Peyer's patch (tissue), 4 donors: Measurements from ENCODE around the gene NR1I3.

Experiments
- POLR2A ChIP-seq, 2 donors: fragments of 450-650 bp; IDR thresholded peaks; one replicate each; pipeline ENCODE4 v1.5.1; 2017; ENCODE audit warnings: antibody characterized with exemption in 2 of 2, mild to moderate bottlenecking in 2 of 2, moderate library complexity in 2 of 2
- TF ChIP-seq, protein P1 (sequence below), 6 experiments: fragments of 450-650 bp in 4 of 6; fragments of 200-600 bp in 2 of 6; sonication (generic) in 1 of 6; IDR thresholded peaks; one replicate each; pipeline ENCODE4 v1.5.1; 2017 to 2019; ENCODE audit warnings: antibody characterized with exemption in 6 of 6, mild to moderate bottlenecking in 3 of 6, moderate library complexity in 1 of 6

DNA sequence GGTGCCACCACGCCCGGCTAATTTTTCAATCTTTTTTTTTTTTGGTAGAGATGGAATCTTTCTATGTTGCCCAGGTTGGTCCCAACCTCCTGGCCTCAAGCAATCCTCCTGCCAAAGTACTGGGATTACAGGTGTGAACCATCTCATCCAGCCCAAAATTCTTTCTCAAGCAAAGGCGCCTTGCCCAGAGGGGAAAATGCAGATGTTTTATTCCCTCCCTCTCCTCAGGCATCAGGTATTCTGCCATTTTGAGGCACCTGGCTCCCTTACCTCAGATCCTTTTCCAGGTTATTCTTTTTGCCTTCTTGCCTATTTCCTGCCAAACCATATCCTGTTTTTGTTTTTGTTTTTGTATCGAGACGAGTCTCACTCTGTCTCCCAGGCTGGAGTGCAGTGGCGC, 49.6 kb downstream of the NR1I3 start:
- TF ChIP-seq, protein P1, sequence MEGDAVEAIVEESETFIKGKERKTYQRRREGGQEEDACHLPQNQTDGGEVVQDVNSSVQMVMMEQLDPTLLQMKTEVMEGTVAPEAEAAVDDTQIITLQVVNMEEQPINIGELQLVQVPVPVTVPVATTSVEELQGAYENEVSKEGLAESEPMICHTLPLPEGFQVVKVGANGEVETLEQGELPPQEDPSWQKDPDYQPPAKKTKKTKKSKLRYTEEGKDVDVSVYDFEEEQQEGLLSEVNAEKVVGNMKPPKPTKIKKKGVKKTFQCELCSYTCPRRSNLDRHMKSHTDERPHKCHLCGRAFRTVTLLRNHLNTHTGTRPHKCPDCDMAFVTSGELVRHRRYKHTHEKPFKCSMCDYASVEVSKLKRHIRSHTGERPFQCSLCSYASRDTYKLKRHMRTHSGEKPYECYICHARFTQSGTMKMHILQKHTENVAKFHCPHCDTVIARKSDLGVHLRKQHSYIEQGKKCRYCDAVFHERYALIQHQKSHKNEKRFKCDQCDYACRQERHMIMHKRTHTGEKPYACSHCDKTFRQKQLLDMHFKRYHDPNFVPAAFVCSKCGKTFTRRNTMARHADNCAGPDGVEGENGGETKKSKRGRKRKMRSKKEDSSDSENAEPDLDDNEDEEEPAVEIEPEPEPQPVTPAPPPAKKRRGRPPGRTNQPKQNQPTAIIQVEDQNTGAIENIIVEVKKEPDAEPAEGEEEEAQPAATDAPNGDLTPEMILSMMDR (IDR thresholded peaks at IDR 0.05), result no peak
- no peak for TF ChIP-seq POLR2A (IDR thresholded peaks at IDR 0.05)
